Tibial artery (tissue), 4 donors: ENCODE measurements around the gene ZDHHC18.
"Not testable (repeated sequence)": the region's sequence is repeated elsewhere in the genome, so short reads cannot be mapped to it uniquely, and the experiment has no call there.

Experiments used
- DNase-seq, 2 donors: peaks; one replicate each; pipeline ENCODE4 v3.0.0-alpha.2; 2019
- H3K27ac ChIP-seq, 2 donors: fragments of 200-600 bp; sonication (generic) in 1 of 2; 1 replicate in 1 of 2; 2 replicates in 1 of 2; pipeline ENCODE4 v1.5.1; 2018 to 2019; ENCODE audit warnings: mild to moderate bottlenecking in 1 of 2
- H3K27me3 ChIP-seq, 2 donors: fragments of 200-600 bp; sonication (generic) in 1 of 2; one replicate each; pipeline versions ENCODE4 v1.5.1 to v1.6.0; 2016 to 2019
- H3K36me3 ChIP-seq, 3 donors: fragments of 200-600 bp; sonication (generic) in 2 of 3; one replicate each; pipeline ENCODE4 v1.5.1; 2016 to 2019; ENCODE audit warnings: mild to moderate bottlenecking in 2 of 3
- H3K4me1 ChIP-seq, 4 donors: fragments of 200-600 bp; sonication (generic) in 2 of 4; 1 replicate in 3 of 4; 2 replicates in 1 of 4; pipeline ENCODE4 v1.5.1; 2016 to 2019
- H3K4me3 ChIP-seq, 2 donors: fragments of 200-600 bp; sonication (generic) in 1 of 2; 1 replicate in 1 of 2; 2 replicates in 1 of 2; pipeline ENCODE4 v1.5.1; 2018 to 2019; ENCODE audit warnings: mild to moderate bottlenecking in 2 of 2
- H3K9me3 ChIP-seq, 3 donors: fragments of 200-600 bp; sonication (generic) in 1 of 3; one replicate each; pipeline ENCODE4 v1.5.1; 2016 to 2019
- intact Hi-C: fragments of 100-400 bp; cut with DNase I; formaldehyde crosslinking; loops from one replicate; pipeline ENCODE4 v1.15.0; 2023; ENCODE audit warnings: low total_unique reads
- TF ChIP-seq, protein P1 (sequence below), 2 experiments: fragments of 200-600 bp in 1 of 2; fragments of 450-650 bp in 1 of 2; IDR thresholded peaks; one replicate each; pipeline ENCODE4 v1.5.1; 2017 to 2019; ENCODE audit warnings: antibody characterized with exemption in 2 of 2, mild to moderate bottlenecking in 1 of 2, moderate library complexity in 1 of 2

Gene ZDHHC18

GRCh38 chr1:26838474-26839338 is 12.2 kb downstream of the ZDHHC18 start:
- H3K27ac ChIP-seq = no peak overlapping the region
- intact Hi-C loops = no loop called here
- no peak for DNase-seq

GRCh38 chr1:26839339-26839722 is 12.8 kb downstream of the ZDHHC18 start:
- H3K27me3 ChIP-seq = no peaks in the 10 kb centered on the region
- H3K36me3 ChIP-seq = peaks cover 38 to 91% (median 48%) of the 10 kb centered on the region in 3 donors
- no peak for DNase-seq
- TF ChIP-seq, protein P1, sequence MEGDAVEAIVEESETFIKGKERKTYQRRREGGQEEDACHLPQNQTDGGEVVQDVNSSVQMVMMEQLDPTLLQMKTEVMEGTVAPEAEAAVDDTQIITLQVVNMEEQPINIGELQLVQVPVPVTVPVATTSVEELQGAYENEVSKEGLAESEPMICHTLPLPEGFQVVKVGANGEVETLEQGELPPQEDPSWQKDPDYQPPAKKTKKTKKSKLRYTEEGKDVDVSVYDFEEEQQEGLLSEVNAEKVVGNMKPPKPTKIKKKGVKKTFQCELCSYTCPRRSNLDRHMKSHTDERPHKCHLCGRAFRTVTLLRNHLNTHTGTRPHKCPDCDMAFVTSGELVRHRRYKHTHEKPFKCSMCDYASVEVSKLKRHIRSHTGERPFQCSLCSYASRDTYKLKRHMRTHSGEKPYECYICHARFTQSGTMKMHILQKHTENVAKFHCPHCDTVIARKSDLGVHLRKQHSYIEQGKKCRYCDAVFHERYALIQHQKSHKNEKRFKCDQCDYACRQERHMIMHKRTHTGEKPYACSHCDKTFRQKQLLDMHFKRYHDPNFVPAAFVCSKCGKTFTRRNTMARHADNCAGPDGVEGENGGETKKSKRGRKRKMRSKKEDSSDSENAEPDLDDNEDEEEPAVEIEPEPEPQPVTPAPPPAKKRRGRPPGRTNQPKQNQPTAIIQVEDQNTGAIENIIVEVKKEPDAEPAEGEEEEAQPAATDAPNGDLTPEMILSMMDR (IDR thresholded peaks at IDR 0.05) = no peak
- intact Hi-C loops = no loop called here
- H3K4me1 ChIP-seq = no peaks in the 10 kb centered on the region
- no peak overlapping the region for H3K4me3 ChIP-seq
- no peak overlapping the region for H3K27ac ChIP-seq
- no peaks in the 10 kb centered on the region for H3K9me3 ChIP-seq

More at GRCh38 chr1:26838474-26839338, 12.2 kb downstream of the ZDHHC18 start:
- Histone ChIP-seq H3K4me3 (no peak overlapping the region), H3K36me3 (peaks cover 42 to 91% (median 50%) of the 10 kb centered on the region in 3 donors), H3K9me3 (no peaks in the 10 kb centered on the region), H3K4me1 (no peaks in the 10 kb centered on the region), H3K27me3 (no peaks in the 10 kb centered on the region)
- TF ChIP-seq, protein P1 (IDR thresholded peaks at IDR 0.05) = no peak

DNA sequence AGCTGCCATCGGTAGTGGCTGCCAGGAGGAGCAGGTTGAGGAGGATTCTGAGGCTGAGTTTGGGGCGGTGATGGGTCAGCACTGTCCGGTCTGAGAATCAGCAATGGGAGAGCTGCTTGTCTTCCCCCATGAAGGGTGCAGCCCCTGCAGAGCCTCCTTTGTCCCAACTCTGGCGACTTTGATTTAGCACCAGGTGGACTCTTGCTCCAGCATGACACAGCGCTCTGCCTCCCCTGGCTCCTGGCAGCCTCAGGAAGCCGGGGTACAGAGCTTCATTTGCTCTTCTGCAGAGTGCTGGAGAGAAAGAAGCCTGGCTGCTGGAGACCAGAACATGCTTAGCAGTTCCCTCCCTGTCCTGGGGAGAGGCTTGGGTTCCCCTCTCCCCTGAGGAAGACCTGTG is 13.3 kb downstream of the ZDHHC18 start:
- Histone ChIP-seq H3K4me3 (no peak overlapping the region), H3K27ac (no peak overlapping the region), H3K9me3 (no peaks in the 10 kb centered on the region), H3K4me1 (no peaks in the 10 kb centered on the region), H3K36me3 (peaks cover 34 to 88% (median 43%) of the 10 kb centered on the region in 3 donors), H3K27me3 (no peaks in the 10 kb centered on the region)
- no peak for DNase-seq
- TF ChIP-seq, protein P1 (IDR thresholded peaks at IDR 0.05) = no peak
- intact Hi-C loops = no loop called here

- peaks cover 0 to 11% (median 9%) of the 10 kb centered on the region in 4 donors for H3K4me1 ChIP-seq
- H3K27me3 ChIP-seq = no peaks in the 10 kb centered on the region
- no peak overlapping the region for H3K27ac ChIP-seq
- TF ChIP-seq, protein P1 (IDR thresholded peaks at IDR 0.05) = no peak
- no peaks in the 10 kb centered on the region for H3K9me3 ChIP-seq
- DNase-seq = no peak
- H3K36me3 ChIP-seq = peaks cover 33 to 79% (median 45%) of the 10 kb centered on the region in 3 donors
- intact Hi-C loops = no loop called here
- no peak overlapping the region for H3K4me3 ChIP-seq
Measured at GRCh38 chr1:26844424-26845196, 18.1 kb downstream of the ZDHHC18 start.

GRCh38 chr1:26847826-26848225 is 21.3 kb downstream of the ZDHHC18 start:
- DNase-seq, H3K4me3 ChIP-seq, H3K9me3 ChIP-seq, H3K27me3 ChIP-seq, H3K27ac ChIP-seq, intact Hi-C loops: not testable (repeated sequence)
- Histone ChIP-seq H3K4me1 (peaks cover 0 to 12% (median 9%) of the 10 kb centered on the region in 4 donors), H3K36me3 (peaks cover 41 to 79% (median 70%) of the 10 kb centered on the region in 3 donors)

GRCh38 chr1:26848499-26848898 is 22.0 kb downstream of the ZDHHC18 start:
- TF ChIP-seq, protein P1 (IDR thresholded peaks at IDR 0.05) = no peak
- H3K9me3 ChIP-seq = no peaks in the 10 kb centered on the region
- peaks cover 0 to 12% (median 9%) of the 10 kb centered on the region in 4 donors for H3K4me1 ChIP-seq
- intact Hi-C loops = no loop called here
- H3K27ac ChIP-seq = peak overlapping the region in 1 of 2 donors; percentile 48
- no peaks in the 10 kb centered on the region for H3K27me3 ChIP-seq
- peaks cover 38 to 79% (median 70%) of the 10 kb centered on the region in 3 donors for H3K36me3 ChIP-seq
- no peak for DNase-seq
- H3K4me3 ChIP-seq = no peak overlapping the region
